GM21723 (cell line): ENCODE results near the gene MCU.

ENCODE experiments used
- ATAC-seq: cut with Tn5 transposase; IDR thresholded peaks from one replicate; pipeline ENCODE4 v1.9.1; 2021; ENCODE audit warnings: mild to moderate bottlenecking, moderate library complexity; ENCODE audit not compliant: unreplicated experiment

Gene MCU

DNA sequence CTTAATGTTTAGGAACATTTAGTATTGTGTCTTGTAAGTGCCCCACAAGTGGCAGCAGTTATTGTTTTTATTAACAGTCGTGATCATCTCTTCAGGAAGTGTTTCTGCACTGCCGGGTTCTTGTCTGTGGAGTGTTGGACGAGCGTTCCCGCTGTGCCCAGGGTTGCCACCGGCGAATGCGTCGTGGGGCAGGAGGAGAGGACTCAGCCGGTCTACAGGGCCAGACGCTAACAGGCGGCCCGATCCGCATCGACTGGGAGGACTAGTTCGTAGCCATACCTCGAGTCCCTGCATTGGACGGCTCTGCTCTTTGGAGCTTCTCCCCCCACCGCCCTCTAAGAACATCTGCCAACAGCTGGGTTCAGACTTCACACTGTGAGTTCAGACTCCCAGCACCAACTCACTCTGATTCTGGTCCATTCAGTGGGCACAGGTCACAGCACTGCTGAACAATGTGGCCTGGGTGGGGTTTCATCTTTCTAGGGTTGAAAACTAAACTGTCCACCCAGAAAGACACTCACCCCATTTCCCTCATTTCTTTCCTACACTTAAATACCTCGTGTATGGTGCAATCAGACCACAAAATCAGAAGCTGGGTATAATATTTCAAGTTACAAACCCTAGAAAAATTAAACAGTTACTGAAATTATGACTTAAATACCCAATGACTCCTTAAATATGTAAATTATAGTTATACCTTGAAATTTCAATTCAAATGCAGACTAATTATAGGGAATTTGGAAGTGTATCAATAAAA lies 240.5 kb downstream of the MCU start:
- no peak for ATAC-seq

DNA sequence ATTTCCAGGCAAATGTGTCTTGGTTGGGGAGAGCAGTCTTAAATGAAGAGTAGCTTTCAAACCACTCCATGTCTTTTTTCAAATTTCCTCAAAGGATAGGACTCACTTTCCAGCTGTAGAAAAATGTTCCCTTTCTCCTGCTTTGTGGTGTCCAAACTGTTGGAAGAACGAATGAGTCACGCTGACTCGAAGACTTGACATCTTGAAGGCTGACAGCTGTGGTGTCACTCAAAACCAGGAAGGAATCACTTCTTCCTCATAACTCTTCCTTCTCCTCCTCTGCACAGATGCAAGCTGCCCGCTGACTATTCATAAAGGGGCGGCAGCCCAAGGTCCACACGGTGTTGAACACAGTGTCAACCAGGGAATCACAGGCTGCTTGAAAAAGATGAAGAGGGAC lies 243.4 kb downstream of the MCU start:
- ATAC-seq: no peak
